Body of pancreas (tissue), 4 donors: ENCODE measurements around the gene DIS3L2. TPM values are rescaled to one million over a fixed set of nuclear protein-coding genes. Genes with fewer than 3 reads are reported as not detected.

ENCODE experiments used
- ATAC-seq: fragments of 150-250 bp; one replicate; pipeline ENCODE4 v1.9.1; 2016
- DNase-seq, 4 donors: peaks; one replicate each; pipeline ENCODE4 v3.0.0-alpha.2; 2019
- H3K27ac ChIP-seq, 4 donors: fragments of 200-600 bp; sonication (generic); 1 replicate in 3 of 4; 2 replicates in 1 of 4; pipeline versions ENCODE4 v1.5.1 to v1.6.1; 2016 to 2019; ENCODE audit warnings: mild to moderate bottlenecking in 1 of 4, mixed read lengths in 1 of 4, moderate library complexity in 1 of 4
- H3K27me3 ChIP-seq, 2 donors: fragments of 200-600 bp; sonication (generic); one replicate each; pipeline ENCODE4 v1.6.0; 2016; ENCODE audit warnings: mild to moderate bottlenecking in 1 of 2
- H3K36me3 ChIP-seq, 2 donors: fragments of 200-600 bp; sonication (generic); replicated peaks in 1 of 2; 2 replicates each; pipeline ENCODE4 v1.5.1; 2016; ENCODE audit warnings: low read depth in 2 of 2; ENCODE audit not compliant: insufficient read depth in 1 of 2
- H3K4me1 ChIP-seq: fragments of 200-600 bp; sonication (generic); one replicate; pipeline ENCODE4 v1.6.0; 2016
- H3K4me3 ChIP-seq, 2 donors: fragments of 200-600 bp; sonication (generic); 1 replicate in 1 of 2; 2 replicates in 1 of 2; pipeline ENCODE4 v1.5.1; 2016 to 2019
- H3K9me3 ChIP-seq, 3 donors: fragments of 200-600 bp; sonication (generic); 1 replicate in 2 of 3; 2 replicates in 1 of 3; pipeline ENCODE4 v1.5.1; 2016
- CTCF ChIP-seq, 7 experiments: fragments of 450-650 bp in 4 of 7; fragments of 200-600 bp in 3 of 7; sonication (generic) in 3 of 7; IDR thresholded peaks; one replicate each; pipeline ENCODE4 v1.5.1; 2016 to 2019; ENCODE audit warnings: antibody characterized with exemption in 7 of 7
- POLR2A ChIP-seq, 3 donors: fragments of 450-650 bp; IDR thresholded peaks; one replicate each; pipeline ENCODE4 v1.6.1; 2016; ENCODE audit warnings: antibody characterized with exemption in 3 of 3, mild to moderate bottlenecking in 2 of 3
- WGBS, 2 donors: methylation state at CpG; one replicate each; pipeline ENCODE4 v1.1.5; 2017; 5-methylcytosine and 5-hydroxymethylcytosine counted together
- intact Hi-C: fragments of 100-400 bp; cut with DNase I; formaldehyde crosslinking; loops from one replicate; pipeline ENCODE4 v1.15.1; 2023
- total RNA-seq, 2 donors: library from RNA; depleted of rRNA; stranded (reverse); fragments of >200 nt; gene quantifications; one replicate each; pipeline ENCODE4 v1.1.0, GENCODE V29; 2016

The DIS3L2 gene
- total RNA-seq, 2 donors from 2014 or later: 27.8 to 113 TPM

GRCh38 chr2:232214053-232214452 lies 252.5 kb downstream of the DIS3L2 start:
- no peak for ATAC-seq
- Histone ChIP-seq H3K9me3 (no peaks in the 10 kb centered on the region), H3K4me1 (no peaks in the 10 kb centered on the region), H3K27me3 (no peaks in the 10 kb centered on the region), H3K4me3 (no peak overlapping the region), H3K36me3 (peaks cover 0 to 3% of the 10 kb centered on the region in 2 donors), H3K27ac (no peak overlapping the region)
- DNase-seq: no peak
- WGBS, 2 donors: 86 to 91% methylated on average over 5 of the region's 5 CpGs
- TF ChIP-seq CTCF (IDR thresholded peaks at IDR 0.05): no peak
- no peak for TF ChIP-seq POLR2A (IDR thresholded peaks at IDR 0.05)
- intact Hi-C loops: no loop called here

- H3K4me1 ChIP-seq: no peaks in the 10 kb centered on the region
- WGBS, 2 donors: 81 to 87% methylated on average over 3 of the region's 3 CpGs
- H3K4me3 ChIP-seq: no peak overlapping the region
- H3K9me3 ChIP-seq: no peaks in the 10 kb centered on the region
- TF ChIP-seq CTCF (IDR thresholded peaks at IDR 0.05): no peak
- TF ChIP-seq POLR2A (IDR thresholded peaks at IDR 0.05): no peak
- DNase-seq (no peak), ATAC-seq (no peak)
- peaks cover 0 to 3% of the 10 kb centered on the region in 2 donors for H3K36me3 ChIP-seq
- intact Hi-C loops: no loop called here
- H3K27me3 ChIP-seq: no peaks in the 10 kb centered on the region
- H3K27ac ChIP-seq: no peak overlapping the region
Measured at GRCh38 chr2:232216028-232216427, 254.5 kb downstream of the DIS3L2 start.

GRCh38 chr2:232218778-232219495 lies 257.4 kb downstream of the DIS3L2 start:
- Histone ChIP-seq H3K27ac (no peak overlapping the region), H3K9me3 (no peaks in the 10 kb centered on the region), H3K36me3 (no peaks in the 10 kb centered on the region), H3K27me3 (no peaks in the 10 kb centered on the region), H3K4me3 (no peak overlapping the region), H3K4me1 (no peaks in the 10 kb centered on the region)
- no peak for TF ChIP-seq CTCF (IDR thresholded peaks at IDR 0.05)
- no peak for TF ChIP-seq POLR2A (IDR thresholded peaks at IDR 0.05)
- intact Hi-C loops: no loop called here
- DNase-seq (no peak), ATAC-seq (no peak)
- 90 to 95% methylated on average over 6 of the region's 6 CpGs for WGBS, 2 donors

GRCh38 chr2:232219496-232219870 lies 258.0 kb downstream of the DIS3L2 start:
- WGBS, 2 donors: 49 to 88% methylated on average over 2 of the region's 2 CpGs
- TF ChIP-seq CTCF (IDR thresholded peaks at IDR 0.05) (no peak), POLR2A (IDR thresholded peaks at IDR 0.05) (no peak)
- ATAC-seq (no peak), DNase-seq (no peak)
- Histone ChIP-seq H3K36me3 (no peaks in the 10 kb centered on the region), H3K4me3 (no peak overlapping the region), H3K9me3 (no peaks in the 10 kb centered on the region), H3K27me3 (no peaks in the 10 kb centered on the region), H3K27ac (no peak overlapping the region), H3K4me1 (no peaks in the 10 kb centered on the region)
- intact Hi-C loops: no loop called here

GRCh38 chr2:232219932-232220331 lies 258.4 kb downstream of the DIS3L2 start:
- ATAC-seq (no peak), DNase-seq (no peak)
- intact Hi-C loops: no loop called here
- no peak overlapping the region for H3K27ac ChIP-seq
- H3K36me3 ChIP-seq: no peaks in the 10 kb centered on the region
- TF ChIP-seq CTCF (IDR thresholded peaks at IDR 0.05): no peak
- no peak for TF ChIP-seq POLR2A (IDR thresholded peaks at IDR 0.05)
- no peaks in the 10 kb centered on the region for H3K9me3 ChIP-seq
- no peaks in the 10 kb centered on the region for H3K4me1 ChIP-seq
- 94 to 96% methylated on average over 5 of the region's 5 CpGs for WGBS, 2 donors
- H3K4me3 ChIP-seq: no peak overlapping the region
- no peaks in the 10 kb centered on the region for H3K27me3 ChIP-seq
